Thyroid gland (tissue), 4 donors: ENCODE data around the gene SYT9.

Experiments used
- CTCF ChIP-seq, 6 experiments: fragments of 200-600 bp in 3 of 6; fragments of 450-650 bp in 3 of 6; sonication (generic) in 3 of 6; IDR thresholded peaks; one replicate each; pipeline ENCODE4 v1.5.1; 2016 to 2019; ENCODE audit warnings: antibody characterized with exemption in 6 of 6, mild to moderate bottlenecking in 2 of 6, inconsistent platforms in 1 of 6, moderate library complexity in 1 of 6
- POLR2A ChIP-seq, 2 donors: fragments of 450-650 bp; IDR thresholded peaks; one replicate each; pipeline ENCODE4 v1.6.1; 2017; ENCODE audit warnings: antibody characterized with exemption in 2 of 2, mild to moderate bottlenecking in 2 of 2, moderate library complexity in 1 of 2

GRCh38 chr11:7385532-7385931, 133.8 kb downstream of the SYT9 start:
- TF ChIP-seq CTCF (IDR thresholded peaks at IDR 0.05): no peak
- no peak for TF ChIP-seq POLR2A (IDR thresholded peaks at IDR 0.05)
